DOHH2 (cell line): ENCODE data around the gene ADIG.

Experiments used
- EZH2phosphoT487 ChIP-seq: fragments of 200-600 bp; sonication (generic); IDR thresholded peaks from 2 replicates; pipeline ENCODE4 v1.6.1; 2017; ENCODE audit warnings: borderline replicate concordance, mild to moderate bottlenecking, antibody characterized with exemption, low read length, moderate library complexity, mixed read lengths
- TF ChIP-seq, protein P1 (sequence below): fragments of 200-600 bp; sonication (generic); IDR thresholded peaks from one replicate; pipeline ENCODE4 v1.5.1; 2014; ENCODE audit warnings: antibody characterized with exemption, mild to moderate bottlenecking, low read depth, low read length; ENCODE audit not compliant: poor library complexity, severe bottlenecking

- TF ChIP-seq, protein P1, sequence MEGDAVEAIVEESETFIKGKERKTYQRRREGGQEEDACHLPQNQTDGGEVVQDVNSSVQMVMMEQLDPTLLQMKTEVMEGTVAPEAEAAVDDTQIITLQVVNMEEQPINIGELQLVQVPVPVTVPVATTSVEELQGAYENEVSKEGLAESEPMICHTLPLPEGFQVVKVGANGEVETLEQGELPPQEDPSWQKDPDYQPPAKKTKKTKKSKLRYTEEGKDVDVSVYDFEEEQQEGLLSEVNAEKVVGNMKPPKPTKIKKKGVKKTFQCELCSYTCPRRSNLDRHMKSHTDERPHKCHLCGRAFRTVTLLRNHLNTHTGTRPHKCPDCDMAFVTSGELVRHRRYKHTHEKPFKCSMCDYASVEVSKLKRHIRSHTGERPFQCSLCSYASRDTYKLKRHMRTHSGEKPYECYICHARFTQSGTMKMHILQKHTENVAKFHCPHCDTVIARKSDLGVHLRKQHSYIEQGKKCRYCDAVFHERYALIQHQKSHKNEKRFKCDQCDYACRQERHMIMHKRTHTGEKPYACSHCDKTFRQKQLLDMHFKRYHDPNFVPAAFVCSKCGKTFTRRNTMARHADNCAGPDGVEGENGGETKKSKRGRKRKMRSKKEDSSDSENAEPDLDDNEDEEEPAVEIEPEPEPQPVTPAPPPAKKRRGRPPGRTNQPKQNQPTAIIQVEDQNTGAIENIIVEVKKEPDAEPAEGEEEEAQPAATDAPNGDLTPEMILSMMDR, result no peak
- TF ChIP-seq EZH2phosphoT487, result no peak
Measured at GRCh38 chr20:38536310-38536709, 44.7 kb upstream of the ADIG start.
